HepG2 (cell line): Measurements from ENCODE around the gene PREP. TPM values are rescaled to one million over a fixed set of nuclear protein-coding genes. Genes with fewer than 3 reads are reported as not detected.

ENCODE experiments used
- ATAC-seq: fragments of 200-7000 bp; cut with Tn5 transposase; 3 replicates; pipeline ENCODE4 v1.9.1; 2020; ENCODE audit warnings: mild to moderate bottlenecking, moderate library complexity
- BruUV-seq: library from RNA; stranded (reverse); fragments of 400-500 nt; replicated peaks from 2 replicates; lab custom pipeline; 2021; lab: Mats Ljungman, UMichigan
- CTCF ChIA-PET: fragments of 300-600 bp; formaldehyde crosslinking; extraction: SDS; loops from one replicate; lab custom pipeline; 2021; ENCODE audit warnings: low total read pairs, inconsistent platforms, low intra/inter-chr PET ratio; lab: Yijun Ruan, JAX
- POLR2A ChIA-PET: fragments of 350-600 bp; sonication (Branson Sonifier 250); formaldehyde crosslinking; loops from one replicate; lab custom pipeline; 2020; ENCODE audit warnings: antibody characterized with exemption, inconsistent platforms; lab: Yijun Ruan, JAX
- DNase-seq: peaks from one replicate; pipeline ENCODE4 v3.0.0-alpha.2; 2015; ENCODE audit warnings: low spot score
- FAIRE-seq: peaks from 3 replicates; lab custom pipeline; 2011; peaks lifted over from hg19 to GRCh38; lab: Jason Lieb, UNC
- H2AFZ ChIP-seq: one replicate; pipeline ENCODE4 v1.6.1; 2011; ENCODE audit warnings: low read length, inconsistent platforms
- H3K27ac ChIP-seq: fragments of 300-600 bp; 3 replicates; pipeline ENCODE4 v1.8.0; 2011; ENCODE audit warnings: mixed run types, mild to moderate bottlenecking, mixed read lengths, low read length, inconsistent platforms; ENCODE audit not compliant: insufficient read depth; ENCODE audit errors: extremely low read length
- H3K27me3 ChIP-seq, 2 experiments: fragments of 200-600 bp in 1 of 2; 2 replicates in 1 of 2; 3 replicates in 1 of 2; pipeline versions ENCODE4 v1.6.0 to v1.8.0; 2011; ENCODE audit warnings: low read length in 2 of 2, mild to moderate bottlenecking in 2 of 2, moderate library complexity in 2 of 2, inconsistent platforms in 1 of 2; ENCODE audit not compliant: insufficient read depth in 2 of 2, control insufficient read depth in 1 of 2
- H3K36me3 ChIP-seq, 2 experiments: fragments of 200-600 bp in 1 of 2; replicated peaks in 1 of 2; 2 replicates in 1 of 2; 3 replicates in 1 of 2; pipeline versions ENCODE4 v1.5.1 to v1.8.0; 2011; ENCODE audit warnings: low read length in 2 of 2, inconsistent platforms in 1 of 2; ENCODE audit not compliant: insufficient read depth in 2 of 2, control insufficient read depth in 1 of 2
- H3K4me1 ChIP-seq: 2 replicates; pipeline ENCODE4 v1.5.1; 2012; ENCODE audit warnings: low read length, inconsistent platforms; ENCODE audit not compliant: insufficient read depth
- H3K4me2 ChIP-seq: 2 replicates; pipeline ENCODE4 v1.6.0; 2011; ENCODE audit warnings: low read depth, low read length, inconsistent platforms
- H3K4me3 ChIP-seq, 3 experiments: fragments of 200-600 bp in 1 of 3; sonication (generic), shearing (Covaris generic) in 1 of 3; replicated peaks in 1 of 3; 2 replicates each; pipeline ENCODE4 v1.5.1; 2011 to 2016; ENCODE audit warnings: low read length in 3 of 3, inconsistent platforms in 2 of 3, low read depth in 2 of 3, mild to moderate bottlenecking in 2 of 3, control low read depth in 1 of 3, mixed read lengths in 1 of 3; ENCODE audit not compliant: insufficient read depth in 1 of 3
- H3K79me2 ChIP-seq: one replicate; pipeline ENCODE4 v1.6.1; 2011; ENCODE audit warnings: low read length, inconsistent platforms; ENCODE audit not compliant: insufficient read depth
- H3K9ac ChIP-seq: 2 replicates; pipeline ENCODE4 v1.6.0; 2011; ENCODE audit warnings: mild to moderate bottlenecking, low read depth, low read length, inconsistent platforms; ENCODE audit not compliant: insufficient read depth
- H3K9me3 ChIP-seq: 2 replicates; pipeline ENCODE4 v1.5.1; 2012; ENCODE audit warnings: mild to moderate bottlenecking, low read length
- H4K20me1 ChIP-seq: 2 replicates; pipeline ENCODE4 v1.6.0; 2011; ENCODE audit warnings: inconsistent platforms, mild to moderate bottlenecking, low read length, moderate library complexity; ENCODE audit not compliant: insufficient read depth
- FLYWCH1 ChIP-seq: sonication (generic); formaldehyde crosslinking; IDR thresholded peaks from 2 replicates; pipeline ENCODE4 v1.8.1; 2023; ENCODE audit warnings: mild to moderate bottlenecking, missing genetic modification reagents
- FOXM1 ChIP-seq: sonication (generic); formaldehyde crosslinking; IDR thresholded peaks from 2 replicates; pipeline ENCODE4 v1.5.0; 2020; ENCODE audit warnings: missing genetic modification reagents
- GPN1 ChIP-seq: sonication (generic); formaldehyde crosslinking; IDR thresholded peaks from 2 replicates; pipeline ENCODE4 v1.5.1; 2020; ENCODE audit warnings: missing genetic modification reagents, borderline replicate concordance
- NR2F2 ChIP-seq: IDR thresholded peaks from 2 replicates; pipeline ENCODE4 v1.6.1; 2012; ENCODE audit warnings: low read depth, inconsistent platforms, borderline replicate concordance
- NR3C1 ChIP-seq: sonication (generic); formaldehyde crosslinking; IDR thresholded peaks from 2 replicates; pipeline ENCODE4 v1.4.0; 2020; ENCODE audit warnings: missing genetic modification reagents
- PPARG ChIP-seq: conservative IDR thresholded peaks from 2 replicates; pipeline ENCODE4 v1.6.1; 2016; ENCODE audit warnings: missing biosample characterization, missing genetic modification reagents
- RFX5 ChIP-seq: IDR thresholded peaks from 2 replicates; pipeline ENCODE4 v1.6.1; 2011; ENCODE audit warnings: low read depth, low read length, improper control_type of control experiment
- SP1 ChIP-seq, 2 experiments: fragments of 450-650 bp in 1 of 2; sonication (generic) in 1 of 2; formaldehyde crosslinking in 1 of 2; IDR thresholded peaks; 2 replicates each; pipeline versions ENCODE4 v1.4.0 to v1.6.1; 2016 to 2020; ENCODE audit warnings: missing genetic modification reagents in 1 of 2
- ZNF331 ChIP-seq: sonication (generic); formaldehyde crosslinking; IDR thresholded peaks from 2 replicates; pipeline ENCODE4 v1.4.0; 2020; ENCODE audit warnings: missing genetic modification reagents
- ZNF460 ChIP-seq: sonication (generic); formaldehyde crosslinking; IDR thresholded peaks from 2 replicates; pipeline ENCODE4 v1.5.1; 2020; ENCODE audit warnings: missing genetic modification reagents, mild to moderate bottlenecking, borderline replicate concordance
- ZNF484 ChIP-seq: sonication (generic); formaldehyde crosslinking; IDR thresholded peaks from 2 replicates; pipeline ENCODE4 v1.5.1; 2020; ENCODE audit warnings: mild to moderate bottlenecking, low read depth, missing genetic modification reagents, borderline replicate concordance
- ZNF780A ChIP-seq: sonication (generic); formaldehyde crosslinking; IDR thresholded peaks from 2 replicates; pipeline ENCODE4 v1.8.0; 2022; ENCODE audit warnings: mild to moderate bottlenecking, missing genetic modification reagents, moderate library complexity
- ZNF781 ChIP-seq: sonication (generic); formaldehyde crosslinking; IDR thresholded peaks from 2 replicates; pipeline ENCODE4 v1.5.1; 2020; ENCODE audit warnings: borderline replicate concordance, mild to moderate bottlenecking, missing genetic modification reagents; ENCODE audit errors: not compliant biosample characterization
- WGBS: methylation state at CpG from one replicate; pipeline ENCODE4 v1.1.6; 2017; ENCODE audit warnings: low lambda C conversion rate; 5-methylcytosine and 5-hydroxymethylcytosine counted together
- in situ Hi-C: cut with HindIII; loops from 2 replicates; pipeline ENCODE4 v1.10.0; 2017; ENCODE audit warnings: low pct_unique_long_range_greater_than_20kb; ENCODE audit not compliant: extremely low pct_ligation_motif_present
- intact Hi-C: fragments of 100-400 bp; cut with micrococcal nuclease; formaldehyde crosslinking; loops from one replicate; pipeline ENCODE4 v1.10.0; 2022; ENCODE audit not compliant: unreplicated experiment
- polyA plus RNA-seq, 8 experiments: library from polyadenylated mRNA; depleted of rRNA in 3 of 8; stranded (reverse) in 7 of 8; unstranded in 1 of 8; fragments of >200 nt; fragmentation: Illumina TruSeq in 4 of 8; extraction: Trizol in 4 of 8; gene quantifications; 2 replicates each; pipeline versions ENCODE4 v1.2.1 to v1.2.3, GENCODE V29; 2011 to 2016; ENCODE audit warnings: low read depth in 4 of 8, missing spikeins in 1 of 8, mixed read lengths in 1 of 8; ENCODE audit not compliant: insufficient read depth in 1 of 8
- total RNA-seq, 5 experiments: library from RNA; depleted of rRNA; stranded (reverse); fragments of >200 nt; fragmentation: Illumina TruSeq; extraction: Trizol; gene quantifications; 2 replicates each; pipeline ENCODE4 v1.2.3, GENCODE V29; 2016; ENCODE audit warnings: low read depth in 1 of 5
- TF ChIP-seq, protein P1 (sequence below): IDR thresholded peaks from 2 replicates; pipeline ENCODE4 v1.6.1; 2016; ENCODE audit warnings: mild to moderate bottlenecking
- TF ChIP-seq, protein P2 (sequence below): IDR thresholded peaks from 2 replicates; pipeline ENCODE4 v1.6.1; 2016
- TF ChIP-seq, protein P3 (sequence below): IDR thresholded peaks from 2 replicates; pipeline ENCODE4 v1.6.1; 2016; ENCODE audit warnings: missing genetic modification reagents, missing compliant biosample characterization
- TF ChIP-seq, protein P4 (sequence below), 2 experiments: IDR thresholded peaks; 2 replicates each; pipeline ENCODE4 v1.6.1; 2011 to 2012; ENCODE audit warnings: low read length in 2 of 2, borderline replicate concordance in 1 of 2, low read depth in 1 of 2, mild to moderate bottlenecking in 1 of 2, moderate library complexity in 1 of 2

The PREP gene
- total and polyA plus RNA-seq, 2 of the 13 experiments (the other 11 are each of a cell fraction or from before 2014, with no cell fraction given) = 12.6 to 15.9 TPM

DNA sequence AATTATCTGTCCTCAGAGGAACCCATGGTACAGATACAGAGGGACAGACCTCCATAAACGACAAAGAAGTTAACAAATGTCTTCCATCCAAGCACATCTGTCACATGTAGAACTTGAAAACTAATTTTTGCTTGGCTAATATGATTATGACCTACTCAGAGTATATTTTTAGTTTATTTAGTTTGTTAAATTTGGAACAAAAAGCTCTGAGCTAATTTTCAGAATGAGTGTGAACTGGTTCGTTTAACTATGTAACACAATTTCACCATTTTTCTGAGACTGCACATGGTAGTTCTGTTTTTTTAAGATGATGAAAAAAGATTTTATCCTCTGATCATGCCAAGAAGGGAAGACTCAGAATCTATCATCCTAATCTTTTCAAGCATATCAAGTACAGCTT lies 34.4 kb upstream of the PREP start (continued):
- TF ChIP-seq ZNF460 = no peak
- TF ChIP-seq FOXM1 (CRISPR knock-in tag) = no peak
- TF ChIP-seq PPARG (CRISPR knock-in tag) = no peak
- no peak for TF ChIP-seq SP1 (IDR thresholded peaks at IDR 0.05)
- no peak for TF ChIP-seq SP1 (CRISPR knock-in tag; IDR thresholded peaks at IDR 0.05)
- TF ChIP-seq ZNF780A = no peak
- TF ChIP-seq NR3C1 = no peak
- TF ChIP-seq ZNF781 = no peak
- no peak for TF ChIP-seq FLYWCH1 (CRISPR knock-in tag)
- no peak for TF ChIP-seq RFX5
- no peak for TF ChIP-seq NR2F2
- TF ChIP-seq, protein P1, sequence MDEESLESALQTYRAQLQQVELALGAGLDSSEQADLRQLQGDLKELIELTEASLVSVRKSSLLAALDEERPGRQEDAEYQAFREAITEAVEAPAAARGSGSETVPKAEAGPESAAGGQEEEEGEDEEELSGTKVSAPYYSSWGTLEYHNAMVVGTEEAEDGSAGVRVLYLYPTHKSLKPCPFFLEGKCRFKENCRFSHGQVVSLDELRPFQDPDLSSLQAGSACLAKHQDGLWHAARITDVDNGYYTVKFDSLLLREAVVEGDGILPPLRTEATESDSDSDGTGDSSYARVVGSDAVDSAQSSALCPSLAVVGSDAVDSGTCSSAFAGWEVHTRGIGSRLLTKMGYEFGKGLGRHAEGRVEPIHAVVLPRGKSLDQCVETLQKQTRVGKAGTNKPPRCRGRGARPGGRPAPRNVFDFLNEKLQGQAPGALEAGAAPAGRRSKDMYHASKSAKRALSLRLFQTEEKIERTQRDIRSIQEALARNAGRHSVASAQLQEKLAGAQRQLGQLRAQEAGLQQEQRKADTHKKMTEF = no peak
- no peak for TF ChIP-seq GPN1 (CRISPR knock-in tag)
- TF ChIP-seq, all 625 proteins: peak for 0

DNA sequence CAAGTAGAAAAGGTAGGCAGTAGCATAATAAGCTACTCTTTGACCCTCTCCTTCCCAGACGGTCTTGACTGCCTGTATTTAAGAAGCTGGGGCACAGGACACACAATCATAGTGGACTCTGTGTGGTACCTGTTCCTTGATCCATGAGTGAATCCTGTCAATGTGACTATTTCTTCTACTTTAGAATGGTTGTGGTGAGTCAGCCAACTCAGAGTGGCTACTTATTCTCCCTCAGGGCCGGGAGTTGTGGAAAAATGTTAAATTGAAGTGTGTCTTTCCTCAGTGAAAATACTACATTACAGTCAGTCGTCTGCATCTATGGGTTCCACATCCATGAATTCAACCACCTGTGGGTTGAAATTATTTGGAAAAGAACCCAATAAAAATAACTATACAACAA lies 30.8 kb upstream of the PREP start:
- no peak overlapping the region for H2AFZ ChIP-seq
- no peak for ATAC-seq
- WGBS = 3% methylated on average over 3 of the region's 3 CpGs
- FAIRE-seq = no peak
- H3K27ac ChIP-seq = no peak overlapping the region
- H4K20me1 ChIP-seq = no peaks in the 10 kb centered on the region
- no peak for DNase-seq
- BruUV-seq = no TSS peak
- H3K4me1 ChIP-seq = peaks cover 25% of the 10 kb centered on the region
- no peaks in the 10 kb centered on the region for H3K9me3 ChIP-seq
- ChIA-PET CTCF (no interaction called here), POLR2A (no interaction called here)
- no peak overlapping the region for H3K4me2 ChIP-seq
- no peaks in the 10 kb centered on the region for H3K36me3 ChIP-seq
- H3K79me2 ChIP-seq = no peaks in the 10 kb centered on the region
- in situ Hi-C loops (no loop called here), intact Hi-C loops (loop anchor here (5.0 kb wide), 1 partner anchor 869 kb away; no protein-coding TSS in a partner anchor)
- H3K9ac ChIP-seq = no peak overlapping the region
- H3K27me3 ChIP-seq = no peaks in the 10 kb centered on the region
- H3K4me3 ChIP-seq = no peak overlapping the region
- TF ChIP-seq ZNF331 (CRISPR knock-in tag) (no peak), ZNF484 (CRISPR knock-in tag) (no peak)
- TF ChIP-seq, protein P2, sequence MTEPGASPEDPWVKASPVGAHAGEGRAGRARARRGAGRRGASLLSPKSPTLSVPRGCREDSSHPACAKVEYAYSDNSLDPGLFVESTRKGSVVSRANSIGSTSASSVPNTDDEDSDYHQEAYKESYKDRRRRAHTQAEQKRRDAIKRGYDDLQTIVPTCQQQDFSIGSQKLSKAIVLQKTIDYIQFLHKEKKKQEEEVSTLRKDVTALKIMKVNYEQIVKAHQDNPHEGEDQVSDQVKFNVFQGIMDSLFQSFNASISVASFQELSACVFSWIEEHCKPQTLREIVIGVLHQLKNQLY (CRISPR knock-in tag) = no peak
- TF ChIP-seq, protein P3, sequence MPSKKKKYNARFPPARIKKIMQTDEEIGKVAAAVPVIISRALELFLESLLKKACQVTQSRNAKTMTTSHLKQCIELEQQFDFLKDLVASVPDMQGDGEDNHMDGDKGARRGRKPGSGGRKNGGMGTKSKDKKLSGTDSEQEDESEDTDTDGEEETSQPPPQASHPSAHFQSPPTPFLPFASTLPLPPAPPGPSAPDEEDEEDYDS (CRISPR knock-in tag) = no peak
- TF ChIP-seq, protein P4, sequence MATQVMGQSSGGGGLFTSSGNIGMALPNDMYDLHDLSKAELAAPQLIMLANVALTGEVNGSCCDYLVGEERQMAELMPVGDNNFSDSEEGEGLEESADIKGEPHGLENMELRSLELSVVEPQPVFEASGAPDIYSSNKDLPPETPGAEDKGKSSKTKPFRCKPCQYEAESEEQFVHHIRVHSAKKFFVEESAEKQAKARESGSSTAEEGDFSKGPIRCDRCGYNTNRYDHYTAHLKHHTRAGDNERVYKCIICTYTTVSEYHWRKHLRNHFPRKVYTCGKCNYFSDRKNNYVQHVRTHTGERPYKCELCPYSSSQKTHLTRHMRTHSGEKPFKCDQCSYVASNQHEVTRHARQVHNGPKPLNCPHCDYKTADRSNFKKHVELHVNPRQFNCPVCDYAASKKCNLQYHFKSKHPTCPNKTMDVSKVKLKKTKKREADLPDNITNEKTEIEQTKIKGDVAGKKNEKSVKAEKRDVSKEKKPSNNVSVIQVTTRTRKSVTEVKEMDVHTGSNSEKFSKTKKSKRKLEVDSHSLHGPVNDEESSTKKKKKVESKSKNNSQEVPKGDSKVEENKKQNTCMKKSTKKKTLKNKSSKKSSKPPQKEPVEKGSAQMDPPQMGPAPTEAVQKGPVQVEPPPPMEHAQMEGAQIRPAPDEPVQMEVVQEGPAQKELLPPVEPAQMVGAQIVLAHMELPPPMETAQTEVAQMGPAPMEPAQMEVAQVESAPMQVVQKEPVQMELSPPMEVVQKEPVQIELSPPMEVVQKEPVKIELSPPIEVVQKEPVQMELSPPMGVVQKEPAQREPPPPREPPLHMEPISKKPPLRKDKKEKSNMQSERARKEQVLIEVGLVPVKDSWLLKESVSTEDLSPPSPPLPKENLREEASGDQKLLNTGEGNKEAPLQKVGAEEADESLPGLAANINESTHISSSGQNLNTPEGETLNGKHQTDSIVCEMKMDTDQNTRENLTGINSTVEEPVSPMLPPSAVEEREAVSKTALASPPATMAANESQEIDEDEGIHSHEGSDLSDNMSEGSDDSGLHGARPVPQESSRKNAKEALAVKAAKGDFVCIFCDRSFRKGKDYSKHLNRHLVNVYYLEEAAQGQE (IDR thresholded peaks at IDR 0.05; ENCODE audit: borderline replicate concordance in 1 of 2, low read depth in 1 of 2, low read length in 2 of 2) = no peak
